ENCODE results near the gene DNPH1. TPM values are rescaled to one million over a fixed set of nuclear protein-coding genes. Genes with fewer than 3 reads are reported as not detected.

Gene DNPH1
- total and polyA plus RNA-seq, 9 of the 15 experiments (the other 6 are each of a cell fraction or from before 2014, with no cell fraction given), result 7.3 to 300 (median 68.7) TPM

- TF ChIP-seq YY1 (IDR thresholded peaks at IDR 0.05; ENCODE audit: borderline replicate concordance in 1 of 3, control insufficient read depth in 1 of 3, extremely low read depth in 1 of 3, insufficient read depth in 3 of 3, insufficient read length in 1 of 3, insufficient replicate concordance in 2 of 3, low read depth in 1 of 3, low read length in 2 of 3) (peak in 2 of 3 experiments; percentile 68 to 70), NCOA6 (IDR thresholded peaks at IDR 0.05) (no peak), ZNF639 (CRISPR knock-in tag; conservative IDR thresholded peaks at IDR 0.05 in 1 of 2, IDR thresholded peaks at IDR 0.05 in 1 of 2) (peak in 1 of 2 experiments; percentile 79; a peak in 2 of 4 replicates), CBX3 (IDR thresholded peaks at IDR 0.05; ENCODE audit: borderline replicate concordance in 1 of 2, low read length in 2 of 2) (no peak; a peak in 1 of 3 replicates), ZBTB34 (CRISPR knock-in tag; IDR thresholded peaks at IDR 0.05) (no peak), RBM14 (IDR thresholded peaks at IDR 0.05; ENCODE audit: borderline replicate concordance, insufficient read depth, low read depth, low read length) (no peak), MBD1 (CRISPR knock-in tag; IDR thresholded peaks at IDR 0.05) (no peak), NRF1 (conservative IDR thresholded peaks at IDR 0.05 in 1 of 2, IDR thresholded peaks at IDR 0.05 in 1 of 2) (peak; percentile 90 to 93), RBM39 (optimal IDR thresholded peaks at IDR 0.05; ENCODE audit: low read depth, low read length) (no peak), ZNF699 (CRISPR knock-in tag; IDR thresholded peaks at IDR 0.05; ENCODE audit: insufficient replicate concordance) (no peak), GTF2A2 (tag; IDR thresholded peaks at IDR 0.05) (no peak), RERE (CRISPR knock-in tag; IDR thresholded peaks at IDR 0.05; ENCODE audit: borderline replicate concordance) (peak; percentile 95; the same call in 1 of the 2 replicates)
Measured at GRCh38 chr6:43181942-43182860, 47.1 kb downstream of the DNPH1 start, which contains the start of gene CUL9 (continued).
